ENCODE measurements around the gene NPAS1. TPM values are rescaled to one million over a fixed set of nuclear protein-coding genes. Genes with fewer than 3 reads are reported as not detected.

NPAS1 gene
- total RNA-seq, 2 experiments from 2014 or later = 3.4 to 8.4 TPM

DNA sequence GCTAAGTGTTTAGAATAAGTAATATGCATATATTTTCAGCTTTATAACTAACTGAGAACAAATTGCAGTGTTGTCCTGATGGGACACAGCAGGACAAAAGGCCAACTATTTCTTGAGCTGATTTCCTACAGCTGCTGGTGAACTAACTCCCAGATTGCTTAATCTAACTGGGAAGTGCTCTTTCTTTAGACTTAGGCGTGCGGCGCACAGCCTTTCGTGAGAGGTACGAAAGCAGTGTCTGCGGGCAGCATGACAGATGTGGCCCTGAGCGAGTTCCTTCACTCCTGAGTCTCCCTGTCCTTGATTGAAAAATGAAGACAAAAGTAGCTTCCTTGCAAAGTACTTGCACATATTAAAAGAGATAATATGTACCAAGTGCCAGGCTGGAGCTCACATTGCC, 47.3 kb upstream of the NPAS1 start:
- Histone ChIP-seq H3K9me2 (ENCODE audit: insufficient read depth, low read length) (no peaks in the 10 kb centered on the region), H3K79me2 (ENCODE audit: insufficient read depth, low read depth, low read length) (no peaks in the 10 kb centered on the region), H3K4me3 (ENCODE audit: low read depth, low read length, poor library complexity, severe bottlenecking) (no peak overlapping the region), H3K27ac (ENCODE audit: low read depth, low read length, poor library complexity, severe bottlenecking) (no peak overlapping the region), H4K20me1 (ENCODE audit: insufficient read depth, low read length) (no peaks in the 10 kb centered on the region), H3K36me3 (ENCODE audit: insufficient read depth, low read length) (peaks cover 17% of the 10 kb centered on the region; the same call in 1 of the 2 replicates), H3K9me3 (ENCODE audit: low read length) (no peaks in the 10 kb centered on the region), H3K4me1 (ENCODE audit: insufficient read depth, low read length, poor library complexity, severe bottlenecking) (no peaks in the 10 kb centered on the region), H2AFZ (ENCODE audit: low read length) (no peak overlapping the region), H3K4me2 (ENCODE audit: low read length) (no peak overlapping the region)
- DNase-seq (ENCODE audit: low spot score) = no peak
- CTCF ChIA-PET (ENCODE audit: unreplicated experiment) = no interaction called here
- TF ChIP-seq EZH2phosphoT487 (IDR thresholded peaks at IDR 0.05; ENCODE audit: borderline replicate concordance, low read depth, low read length) = no peak
- TF ChIP-seq, protein P1, sequence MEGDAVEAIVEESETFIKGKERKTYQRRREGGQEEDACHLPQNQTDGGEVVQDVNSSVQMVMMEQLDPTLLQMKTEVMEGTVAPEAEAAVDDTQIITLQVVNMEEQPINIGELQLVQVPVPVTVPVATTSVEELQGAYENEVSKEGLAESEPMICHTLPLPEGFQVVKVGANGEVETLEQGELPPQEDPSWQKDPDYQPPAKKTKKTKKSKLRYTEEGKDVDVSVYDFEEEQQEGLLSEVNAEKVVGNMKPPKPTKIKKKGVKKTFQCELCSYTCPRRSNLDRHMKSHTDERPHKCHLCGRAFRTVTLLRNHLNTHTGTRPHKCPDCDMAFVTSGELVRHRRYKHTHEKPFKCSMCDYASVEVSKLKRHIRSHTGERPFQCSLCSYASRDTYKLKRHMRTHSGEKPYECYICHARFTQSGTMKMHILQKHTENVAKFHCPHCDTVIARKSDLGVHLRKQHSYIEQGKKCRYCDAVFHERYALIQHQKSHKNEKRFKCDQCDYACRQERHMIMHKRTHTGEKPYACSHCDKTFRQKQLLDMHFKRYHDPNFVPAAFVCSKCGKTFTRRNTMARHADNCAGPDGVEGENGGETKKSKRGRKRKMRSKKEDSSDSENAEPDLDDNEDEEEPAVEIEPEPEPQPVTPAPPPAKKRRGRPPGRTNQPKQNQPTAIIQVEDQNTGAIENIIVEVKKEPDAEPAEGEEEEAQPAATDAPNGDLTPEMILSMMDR (conservative IDR thresholded peaks at IDR 0.05; ENCODE audit: low read length) = no peak
- POLR2A ChIA-PET = no interaction called here
- intact Hi-C loops (cut with micrococcal nuclease; ENCODE audit: unreplicated experiment) = no loop called here
- no TSS peak for BruUV-seq (replicated peaks)

DNA sequence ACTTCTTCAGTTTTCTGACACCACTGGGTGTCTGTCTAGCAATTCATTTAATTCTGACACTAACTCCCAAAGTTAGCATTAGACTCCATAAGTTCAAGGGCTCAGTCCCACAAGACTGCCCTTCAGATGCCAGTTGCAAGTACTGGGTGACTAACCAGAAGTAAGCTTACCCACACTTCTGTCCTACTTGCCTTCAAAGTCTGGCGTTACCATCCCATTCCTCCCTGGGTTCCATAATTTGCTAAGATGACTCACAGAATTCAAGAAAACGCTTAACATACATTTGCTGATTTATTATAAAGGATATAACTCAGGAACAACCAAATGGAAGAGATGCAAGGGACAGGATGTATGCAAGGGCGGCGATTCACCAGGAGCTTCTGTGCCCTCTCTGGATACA, 45.5 kb upstream of the NPAS1 start:
- H3K9me3 ChIP-seq (ENCODE audit: low read length) = no peaks in the 10 kb centered on the region
- BruUV-seq (replicated peaks) = no TSS peak
- no peak for TF ChIP-seq EZH2phosphoT487 (IDR thresholded peaks at IDR 0.05; ENCODE audit: borderline replicate concordance, low read depth, low read length)
- TF ChIP-seq, protein P1 (conservative IDR thresholded peaks at IDR 0.05; ENCODE audit: low read length) = no peak
- H3K79me2 ChIP-seq (ENCODE audit: insufficient read depth, low read depth, low read length) = no peaks in the 10 kb centered on the region
- H3K4me2 ChIP-seq (ENCODE audit: low read length) = no peak overlapping the region
- no peak overlapping the region for H3K4me3 ChIP-seq (ENCODE audit: low read depth, low read length, poor library complexity, severe bottlenecking)
- H3K27ac ChIP-seq (ENCODE audit: low read depth, low read length, poor library complexity, severe bottlenecking) = no peak overlapping the region
- no peak overlapping the region for H2AFZ ChIP-seq (ENCODE audit: low read length)
- no peaks in the 10 kb centered on the region for H3K4me1 ChIP-seq (ENCODE audit: insufficient read depth, low read length, poor library complexity, severe bottlenecking)
- ChIA-PET CTCF (ENCODE audit: unreplicated experiment) (no interaction called here), POLR2A (no interaction called here)
- intact Hi-C loops (cut with micrococcal nuclease; ENCODE audit: unreplicated experiment) = no loop called here
- peaks cover 17% of the 10 kb centered on the region; the same call in 1 of the 2 replicates for H3K36me3 ChIP-seq (ENCODE audit: insufficient read depth, low read length)
- H3K9me2 ChIP-seq (ENCODE audit: insufficient read depth, low read length) = no peaks in the 10 kb centered on the region
- no peak for DNase-seq (ENCODE audit: low spot score)
- H4K20me1 ChIP-seq (ENCODE audit: insufficient read depth, low read length) = no peaks in the 10 kb centered on the region

DNA sequence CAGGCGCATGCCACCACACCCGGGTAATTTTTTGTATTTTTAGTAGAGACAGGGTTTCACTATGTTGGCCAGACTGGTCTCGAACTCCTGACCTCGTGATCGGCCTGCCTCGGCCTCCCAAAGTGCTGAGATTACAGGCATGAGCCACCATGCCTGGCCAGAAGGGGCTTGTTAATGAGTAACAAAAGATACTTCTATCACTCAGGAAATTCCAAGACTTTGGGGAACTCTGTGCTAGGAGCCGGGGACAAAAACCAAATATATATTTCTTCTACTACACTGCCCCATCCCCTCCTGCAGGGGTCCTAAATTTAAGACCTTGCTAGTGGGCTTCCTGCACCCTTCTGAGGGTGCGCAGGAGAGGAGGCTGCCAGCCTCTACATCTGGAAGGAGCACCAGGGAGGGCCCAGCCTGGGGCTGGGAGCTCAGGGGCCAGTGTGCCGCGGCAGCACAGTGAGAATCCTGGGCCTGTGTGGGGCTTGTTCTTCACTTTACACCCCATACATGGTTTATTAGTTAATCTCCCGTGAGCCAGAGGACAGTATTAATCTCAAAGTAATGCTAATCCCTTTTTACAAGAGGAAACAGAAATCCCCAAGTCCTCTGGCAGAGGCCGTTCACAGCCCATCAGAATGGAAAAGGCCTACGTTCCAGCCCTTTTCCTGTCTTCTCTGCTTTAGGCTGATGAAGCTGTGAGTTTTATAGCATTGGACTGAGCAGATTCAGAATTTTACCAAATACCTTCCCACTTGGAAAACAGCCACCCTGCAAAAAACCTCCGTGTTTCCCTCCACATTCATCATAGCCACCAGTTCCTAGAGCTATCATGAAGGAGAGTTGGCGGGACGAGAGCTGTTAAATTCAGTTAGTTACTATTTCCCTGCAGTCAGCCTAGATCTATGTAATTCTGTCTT, 44.4 kb upstream of the NPAS1 start:
- ChIA-PET CTCF (ENCODE audit: unreplicated experiment) (no interaction called here), POLR2A (interaction anchor here (0.6 kb wide), 2 partner anchors 19 to 207 kb away, joined by 3 to 4 read pairs; no protein-coding TSS in a partner anchor)
- intact Hi-C loops (cut with micrococcal nuclease; ENCODE audit: unreplicated experiment) = no loop called here
- no peak for TF ChIP-seq EZH2phosphoT487 (IDR thresholded peaks at IDR 0.05; ENCODE audit: borderline replicate concordance, low read depth, low read length)
- TF ChIP-seq, protein P1 (conservative IDR thresholded peaks at IDR 0.05; ENCODE audit: low read length) = no peak
- no peaks in the 10 kb centered on the region for H3K9me2 ChIP-seq (ENCODE audit: insufficient read depth, low read length)
- H3K27ac ChIP-seq (ENCODE audit: low read depth, low read length, poor library complexity, severe bottlenecking) = no peak overlapping the region
- no peaks in the 10 kb centered on the region for H3K4me1 ChIP-seq (ENCODE audit: insufficient read depth, low read length, poor library complexity, severe bottlenecking)
- DNase-seq (ENCODE audit: low spot score) = no peak
- no peak overlapping the region for H3K4me2 ChIP-seq (ENCODE audit: low read length)
- peaks cover 6% of the 10 kb centered on the region; the same call in 1 of the 2 replicates for H3K36me3 ChIP-seq (ENCODE audit: insufficient read depth, low read length)
- no peak overlapping the region for H2AFZ ChIP-seq (ENCODE audit: low read length)
- no TSS peak for BruUV-seq (replicated peaks)
- no peaks in the 10 kb centered on the region for H3K79me2 ChIP-seq (ENCODE audit: insufficient read depth, low read depth, low read length)
- no peak overlapping the region for H3K4me3 ChIP-seq (ENCODE audit: low read depth, low read length, poor library complexity, severe bottlenecking)
- H3K9me3 ChIP-seq (ENCODE audit: low read length) = no peaks in the 10 kb centered on the region
- H4K20me1 ChIP-seq (ENCODE audit: insufficient read depth, low read length) = no peaks in the 10 kb centered on the region

Measured in OCI-LY7 (cell line).